HepG2 (cell line): ENCODE measurements around the gene BRIP1. TPM values are rescaled to one million over a fixed set of nuclear protein-coding genes. Genes with fewer than 3 reads are reported as not detected.
A peak's percentile ranks its signal among the peaks of the same experiment; 100 is the strongest.

Experiments
- LCORL ChIP-seq, 2 experiments: fragments of 450-650 bp in 1 of 2; sonication (generic) in 1 of 2; formaldehyde crosslinking in 1 of 2; IDR thresholded peaks; 2 replicates each; pipeline versions ENCODE4 v1.5.0 to v1.6.1; 2017 to 2020; ENCODE audit warnings: antibody characterized with exemption in 1 of 2, missing genetic modification reagents in 1 of 2
- MTA1 ChIP-seq: sonication (generic); formaldehyde crosslinking; IDR thresholded peaks from 2 replicates; pipeline ENCODE4 v1.4.0; 2020; ENCODE audit warnings: missing genetic modification reagents, mild to moderate bottlenecking, borderline replicate concordance
- SAP130 ChIP-seq: IDR thresholded peaks from 2 replicates; pipeline ENCODE4 v1.6.1; 2016; ENCODE audit warnings: low read depth
- SNRNP70 ChIP-seq: fragments of 200-400 bp; formaldehyde crosslinking; IDR thresholded peaks from 2 replicates; pipeline ENCODE4 v1.6.1; 2017; ENCODE audit warnings: mild to moderate bottlenecking, low read depth, low read length, moderate library complexity
- STAG1 ChIP-seq: sonication (generic); formaldehyde crosslinking; IDR thresholded peaks from 2 replicates; pipeline ENCODE4 v1.4.0; 2020; ENCODE audit warnings: missing genetic modification reagents
- ZBTB49 ChIP-seq: sonication (generic); formaldehyde crosslinking; IDR thresholded peaks from 2 replicates; pipeline ENCODE4 v1.4.0; 2020; ENCODE audit warnings: missing genetic modification reagents, borderline replicate concordance
- ZHX2 ChIP-seq, 2 experiments: sonication (generic) in 1 of 2; formaldehyde crosslinking in 1 of 2; IDR thresholded peaks; 2 replicates each; pipeline versions ENCODE4 v1.6.1 to v1.9.0; 2014 to 2022; ENCODE audit warnings: antibody characterized with exemption in 1 of 2, borderline replicate concordance in 1 of 2, inconsistent platforms in 1 of 2, low read depth in 1 of 2, missing genetic modification reagents in 1 of 2
- ZNF503 ChIP-seq: sonication (generic); formaldehyde crosslinking; IDR thresholded peaks from 2 replicates; pipeline ENCODE4 v1.4.0; 2020; ENCODE audit warnings: missing genetic modification reagents
- ZNF709 ChIP-seq: sonication (generic); formaldehyde crosslinking; IDR thresholded peaks from 2 replicates; pipeline ENCODE4 v1.5.0; 2020; ENCODE audit warnings: mild to moderate bottlenecking, missing genetic modification reagents
- ZNF737 ChIP-seq: sonication (generic); formaldehyde crosslinking; IDR thresholded peaks from 2 replicates; pipeline ENCODE4 v1.5.0; 2020; ENCODE audit warnings: missing genetic modification reagents, mild to moderate bottlenecking, borderline replicate concordance
- ZNF749 ChIP-seq: sonication (generic); formaldehyde crosslinking; IDR thresholded peaks from 2 replicates; pipeline ENCODE4 v1.8.0; 2022; ENCODE audit warnings: mild to moderate bottlenecking, missing genetic modification reagents, moderate library complexity, borderline replicate concordance
- ZNF879 ChIP-seq: sonication (generic); formaldehyde crosslinking; IDR thresholded peaks from 2 replicates; pipeline ENCODE4 v1.8.1; 2023; ENCODE audit warnings: missing genetic modification reagents
- polyA plus RNA-seq, 8 experiments: library from polyadenylated mRNA; depleted of rRNA in 3 of 8; stranded (reverse) in 7 of 8; unstranded in 1 of 8; fragments of >200 nt; fragmentation: Illumina TruSeq in 4 of 8; extraction: Trizol in 4 of 8; gene quantifications; 2 replicates each; pipeline versions ENCODE4 v1.2.1 to v1.2.3, GENCODE V29; 2011 to 2016; ENCODE audit warnings: low read depth in 4 of 8, missing spikeins in 1 of 8, mixed read lengths in 1 of 8; ENCODE audit not compliant: insufficient read depth in 1 of 8
- total RNA-seq, 5 experiments: library from RNA; depleted of rRNA; stranded (reverse); fragments of >200 nt; fragmentation: Illumina TruSeq; extraction: Trizol; gene quantifications; 2 replicates each; pipeline ENCODE4 v1.2.3, GENCODE V29; 2016; ENCODE audit warnings: low read depth in 1 of 5

The BRIP1 gene
- total and polyA plus RNA-seq, 2 of the 13 experiments (the other 11 are each of a cell fraction or from before 2014, with no cell fraction given), result 3.8 to 27.7 TPM

GRCh38 chr17:61862975-61863800 is at the start of gene BRIP1 (continued):
- TF ChIP-seq MTA1 (CRISPR knock-in tag) (peak; percentile 60; the same call in 1 of the 2 replicates), ZNF737 (no peak), ZNF749 (CRISPR knock-in tag) (no peak; the same call in 1 of the 2 replicates), ZNF879 (CRISPR knock-in tag) (0 out of 2 replicates have a peak, but pooled peaks have one; percentile 71), ZBTB49 (no peak), ZNF503 (no peak), SNRNP70 (no peak), SAP130 (CRISPR knock-in tag) (peak; percentile 91), ZNF709 (0 out of 2 replicates have a peak, but pooled peaks have one; percentile 8), LCORL (IDR thresholded peaks at IDR 0.05) (no peak), LCORL (CRISPR knock-in tag; IDR thresholded peaks at IDR 0.05) (no peak), ZHX2 (IDR thresholded peaks at IDR 0.05; ENCODE audit: low read depth) (no peak), ZHX2 (CRISPR knock-in tag; IDR thresholded peaks at IDR 0.05; ENCODE audit: borderline replicate concordance) (no peak), STAG1 (CRISPR knock-in tag) (no peak)
